CD4-positive, alpha-beta memory T cell (primary cell): Measurements from ENCODE around the gene NCKAP5. TPM values are rescaled to one million over a fixed set of nuclear protein-coding genes. Genes with fewer than 3 reads are reported as not detected.

ENCODE experiments used
- CTCF ChIA-PET: fragments of 350-600 bp; sonication (Branson Sonifier 250); formaldehyde crosslinking; loops from one replicate; lab custom pipeline; 2021; ENCODE audit warnings: inconsistent platforms; ENCODE audit not compliant: partially characterized antibody; lab: Charles Lee
- POLR2A ChIA-PET: fragments of 350-600 bp; sonication (Branson Sonifier 250); formaldehyde crosslinking; loops from one replicate; lab custom pipeline; 2021; ENCODE audit not compliant: partially characterized antibody; lab: Charles Lee
- DNase-seq, 5 donors: peaks; one replicate each; pipeline versions ENCODE4 v3.0.0 to v3.0.0-alpha.2; 2020 to 2022; ENCODE audit warnings: mixed read lengths in 1 of 5
- H3K27ac ChIP-seq: one replicate; pipeline ENCODE4 v1.7.0; 2013; ENCODE audit warnings: low read depth, low read length
- H3K27me3 ChIP-seq: 2 replicates; pipeline ENCODE4 v1.7.0; 2013; ENCODE audit warnings: mild to moderate bottlenecking, low read length, moderate library complexity; ENCODE audit not compliant: insufficient read depth
- H3K36me3 ChIP-seq: 2 replicates; pipeline ENCODE4 v1.7.0; 2013; ENCODE audit warnings: mild to moderate bottlenecking, low read length, moderate library complexity; ENCODE audit not compliant: insufficient read depth
- H3K4me1 ChIP-seq: 2 replicates; pipeline ENCODE4 v1.7.0; 2013; ENCODE audit warnings: mild to moderate bottlenecking, low read length, moderate library complexity; ENCODE audit not compliant: insufficient read depth
- H3K4me3 ChIP-seq, 2 donors: one replicate each; pipeline ENCODE4 v1.7.0; 2013; ENCODE audit warnings: low read length in 2 of 2, mild to moderate bottlenecking in 1 of 2
- H3K9me3 ChIP-seq, 2 donors: one replicate each; pipeline ENCODE4 v1.7.0; 2013; ENCODE audit warnings: low read length in 2 of 2, control low read depth in 1 of 2; ENCODE audit not compliant: control insufficient read depth in 1 of 2
- H3K27ac Mint-ChIP-seq, 7 donors: one replicate each; pipeline ENCODE4 v1.8.0; 2020 to 2021; ENCODE audit warnings: mixed read lengths in 7 of 7, mild to moderate bottlenecking in 6 of 7, inconsistent platforms in 3 of 7, moderate library complexity in 3 of 7
- H3K27me3 Mint-ChIP-seq, 2 donors: one replicate each; pipeline ENCODE4 v1.8.0; 2020 to 2021; ENCODE audit warnings: mixed read lengths in 2 of 2
- H3K36me3 Mint-ChIP-seq, 2 donors: one replicate each; pipeline ENCODE4 v1.8.0; 2020 to 2021; ENCODE audit warnings: mixed read lengths in 2 of 2, inconsistent platforms in 1 of 2, mild to moderate bottlenecking in 1 of 2
- H3K4me1 Mint-ChIP-seq, 4 donors: one replicate each; pipeline ENCODE4 v1.8.0; 2020 to 2021; ENCODE audit warnings: mixed read lengths in 4 of 4, mild to moderate bottlenecking in 1 of 4
- H3K4me3 Mint-ChIP-seq, 8 donors: one replicate each; pipeline ENCODE4 v1.8.0; 2020 to 2021; ENCODE audit warnings: mixed read lengths in 8 of 8, mild to moderate bottlenecking in 7 of 8, moderate library complexity in 6 of 8, inconsistent platforms in 3 of 8
- H3K9me3 Mint-ChIP-seq, 8 donors: one replicate each; pipeline ENCODE4 v1.8.0; 2020 to 2021; ENCODE audit warnings: mixed read lengths in 8 of 8, mild to moderate bottlenecking in 5 of 8, inconsistent platforms in 3 of 8, moderate library complexity in 1 of 8
- intact Hi-C: fragments of 100-400 bp; cut with micrococcal nuclease; formaldehyde crosslinking; loops from one replicate; pipeline ENCODE4 v1.15.1; 2023
- polyA plus RNA-seq, 2 donors: library from polyadenylated mRNA; unstranded; fragments of 300-500 nt; fragmentation: Illumina TruSeq; gene quantifications; one replicate each; pipeline ENCODE4 v1.2.3, GENCODE V29; 2021
- total RNA-seq, 2 experiments: library from RNA; stranded (reverse); gene quantifications; one replicate each; pipeline ENCODE4 v1.2.3, GENCODE V29; 2021

The NCKAP5 gene
- total and polyA plus RNA-seq, 4 experiments from 2014 or later: not detected

- Mint-ChIP-seq H3K4me3 (no peak overlapping the region), H3K36me3 (no peaks in the 10 kb centered on the region), H3K27ac (no peak overlapping the region), H3K27me3 (peaks cover 0 to 5% of the 10 kb centered on the region in 2 donors), H3K9me3 (peaks cover 0 to 7% (median 0%) of the 10 kb centered on the region in 8 donors), H3K4me1 (no peaks in the 10 kb centered on the region)
- H3K27ac ChIP-seq: no peak overlapping the region
- no peaks in the 10 kb centered on the region for H3K4me1 ChIP-seq
- no peak for DNase-seq
- POLR2A ChIA-PET: no interaction called here
- no peak overlapping the region for H3K4me3 ChIP-seq
- no peaks in the 10 kb centered on the region for H3K36me3 ChIP-seq
- CTCF ChIA-PET: no interaction called here
- intact Hi-C loops: no loop called here
- no peaks in the 10 kb centered on the region for H3K9me3 ChIP-seq
- no peaks in the 10 kb centered on the region for H3K27me3 ChIP-seq
These were observed 34.8 kb upstream of the NCKAP5 start for GRCh38 chr2:133603109-133603508.

GRCh38 chr2:133602538-133602937 lies 34.3 kb upstream of the NCKAP5 start:
- no peak for DNase-seq
- Histone ChIP-seq H3K4me3 (no peak overlapping the region), H3K27me3 (no peaks in the 10 kb centered on the region), H3K36me3 (no peaks in the 10 kb centered on the region), H3K9me3 (no peaks in the 10 kb centered on the region), H3K27ac (no peak overlapping the region), H3K4me1 (no peaks in the 10 kb centered on the region)
- Mint-ChIP-seq H3K4me1 (no peaks in the 10 kb centered on the region), H3K36me3 (no peaks in the 10 kb centered on the region), H3K4me3 (no peak overlapping the region), H3K9me3 (peaks cover 0 to 7% (median 0%) of the 10 kb centered on the region in 8 donors), H3K27ac (no peak overlapping the region), H3K27me3 (peaks cover 0 to 5% of the 10 kb centered on the region in 2 donors)
- ChIA-PET POLR2A (no interaction called here), CTCF (no interaction called here)
- intact Hi-C loops: no loop called here

- no peaks in the 10 kb centered on the region for H3K4me1 ChIP-seq
- no peak overlapping the region for H3K4me3 ChIP-seq
- Mint-ChIP-seq H3K4me3 (no peak overlapping the region), H3K27me3 (peaks cover 0 to 5% of the 10 kb centered on the region in 2 donors), H3K36me3 (no peaks in the 10 kb centered on the region), H3K4me1 (no peaks in the 10 kb centered on the region), H3K9me3 (peaks cover 0 to 7% (median 1%) of the 10 kb centered on the region in 8 donors), H3K27ac (no peak overlapping the region)
- H3K9me3 ChIP-seq: no peaks in the 10 kb centered on the region
- no peak overlapping the region for H3K27ac ChIP-seq
- DNase-seq: no peak
- H3K36me3 ChIP-seq: no peaks in the 10 kb centered on the region
- ChIA-PET CTCF (no interaction called here), POLR2A (no interaction called here)
- intact Hi-C loops: no loop called here
- H3K27me3 ChIP-seq: no peaks in the 10 kb centered on the region
These were observed 32.1 kb upstream of the NCKAP5 start for GRCh38 chr2:133600266-133600928.

GRCh38 chr2:133599811-133600210 lies 31.5 kb upstream of the NCKAP5 start:
- H3K4me1 ChIP-seq: no peaks in the 10 kb centered on the region
- no peaks in the 10 kb centered on the region for H3K36me3 ChIP-seq
- H3K4me1 Mint-ChIP-seq: no peaks in the 10 kb centered on the region
- peaks cover 0 to 5% of the 10 kb centered on the region in 2 donors for H3K27me3 Mint-ChIP-seq
- no peak overlapping the region for H3K27ac Mint-ChIP-seq
- H3K27me3 ChIP-seq: no peaks in the 10 kb centered on the region
- H3K4me3 Mint-ChIP-seq: no peak overlapping the region
- H3K27ac ChIP-seq: no peak overlapping the region
- intact Hi-C loops: no loop called here
- no peak for DNase-seq
- peaks cover 0 to 7% (median under 1%) of the 10 kb centered on the region in 8 donors for H3K9me3 Mint-ChIP-seq
- H3K4me3 ChIP-seq: no peak overlapping the region
- ChIA-PET CTCF (no interaction called here), POLR2A (no interaction called here)
- H3K9me3 ChIP-seq: no peaks in the 10 kb centered on the region
- H3K36me3 Mint-ChIP-seq: no peaks in the 10 kb centered on the region

GRCh38 chr2:133599211-133599803 lies 31.0 kb upstream of the NCKAP5 start:
- Mint-ChIP-seq H3K27me3 (peaks cover 0 to 5% of the 10 kb centered on the region in 2 donors), H3K9me3 (peaks cover 0 to 7% (median 0%) of the 10 kb centered on the region in 8 donors), H3K4me1 (no peaks in the 10 kb centered on the region), H3K36me3 (no peaks in the 10 kb centered on the region), H3K4me3 (no peak overlapping the region), H3K27ac (no peak overlapping the region)
- Histone ChIP-seq H3K27me3 (no peaks in the 10 kb centered on the region), H3K9me3 (no peaks in the 10 kb centered on the region), H3K4me3 (no peak overlapping the region), H3K27ac (no peak overlapping the region), H3K36me3 (no peaks in the 10 kb centered on the region), H3K4me1 (no peaks in the 10 kb centered on the region)
- CTCF ChIA-PET: no interaction called here
- no peak for DNase-seq
- intact Hi-C loops: no loop called here
- POLR2A ChIA-PET: no interaction called here

- Mint-ChIP-seq H3K36me3 (no peaks in the 10 kb centered on the region), H3K4me1 (no peaks in the 10 kb centered on the region), H3K9me3 (peaks cover 0 to 7% (median 0%) of the 10 kb centered on the region in 8 donors), H3K27me3 (peaks cover 0 to 5% of the 10 kb centered on the region in 2 donors), H3K4me3 (no peak overlapping the region), H3K27ac (no peak overlapping the region)
- intact Hi-C loops: no loop called here
- H3K36me3 ChIP-seq: no peaks in the 10 kb centered on the region
- H3K9me3 ChIP-seq: no peaks in the 10 kb centered on the region
- H3K4me1 ChIP-seq: no peaks in the 10 kb centered on the region
- no peak overlapping the region for H3K27ac ChIP-seq
- POLR2A ChIA-PET: no interaction called here
- CTCF ChIA-PET: no interaction called here
- no peak for DNase-seq
- no peak overlapping the region for H3K4me3 ChIP-seq
- no peaks in the 10 kb centered on the region for H3K27me3 ChIP-seq
These were observed 30.5 kb upstream of the NCKAP5 start for GRCh38 chr2:133598769-133599168.

- Mint-ChIP-seq H3K4me1 (no peaks in the 10 kb centered on the region), H3K27ac (no peak overlapping the region), H3K9me3 (peaks cover 0 to 6% (median under 1%) of the 10 kb centered on the region in 8 donors), H3K27me3 (peaks cover 0 to 3% of the 10 kb centered on the region in 2 donors), H3K4me3 (no peak overlapping the region), H3K36me3 (no peaks in the 10 kb centered on the region)
- H3K4me1 ChIP-seq: no peaks in the 10 kb centered on the region
- DNase-seq: no peak
- no peak overlapping the region for H3K4me3 ChIP-seq
- no peak overlapping the region for H3K27ac ChIP-seq
- intact Hi-C loops: no loop called here
- H3K36me3 ChIP-seq: no peaks in the 10 kb centered on the region
- POLR2A ChIA-PET: no interaction called here
- CTCF ChIA-PET: no interaction called here
- no peaks in the 10 kb centered on the region for H3K27me3 ChIP-seq
- no peaks in the 10 kb centered on the region for H3K9me3 ChIP-seq
These were observed 28.6 kb upstream of the NCKAP5 start for GRCh38 chr2:133596701-133597393.
